Activated T-cell treated with anti-CD3 and anti-CD28 coated beads, Interleukin-2, amount 50 U/mL, for 72 hours (primary cell): ENCODE measurements around the gene RPS3. TPM values are rescaled to one million over a fixed set of nuclear protein-coding genes. Genes with fewer than 3 reads are reported as not detected.

Source experiments
- ATAC-seq, 2 donors: fragments of 150-1000 bp; cut with Tn5 transposase; replicated peaks in 1 of 2; 2 replicates each; pipeline ENCODE4 v1.10.0; 2021; ENCODE audit warnings: moderate library complexity in 2 of 2, mild to moderate bottlenecking in 1 of 2
- DNase-seq, 2 donors: peaks; one replicate each; pipeline ENCODE4 v3.0.0; 2021 to 2022; ENCODE audit warnings: mixed read lengths in 1 of 2
- H3K27ac Mint-ChIP-seq: one replicate; pipeline ENCODE4 v1.8.0; 2022; ENCODE audit warnings: mild to moderate bottlenecking, moderate library complexity, mixed read lengths
- H3K27me3 Mint-ChIP-seq: one replicate; pipeline ENCODE4 v1.8.0; 2022; ENCODE audit warnings: low read depth, mixed read lengths
- H3K36me3 Mint-ChIP-seq, 2 donors: one replicate each; pipeline ENCODE4 v1.8.0; 2022; ENCODE audit warnings: mixed read lengths in 2 of 2, mild to moderate bottlenecking in 1 of 2; ENCODE audit not compliant: insufficient read depth in 2 of 2
- H3K4me1 Mint-ChIP-seq: one replicate; pipeline ENCODE4 v1.8.0; 2022; ENCODE audit warnings: low read depth, mixed read lengths
- H3K4me3 Mint-ChIP-seq, 2 donors: one replicate each; pipeline ENCODE4 v1.8.0; 2022; ENCODE audit warnings: mild to moderate bottlenecking in 2 of 2, mixed read lengths in 2 of 2, moderate library complexity in 2 of 2
- H3K9me3 Mint-ChIP-seq, 2 donors: one replicate each; pipeline ENCODE4 v1.8.0; 2022; ENCODE audit warnings: mixed read lengths in 2 of 2
- total RNA-seq, 2 donors: library from RNA; stranded (reverse); gene quantifications; one replicate each; pipeline ENCODE4 v1.2.3, GENCODE V29; 2022

The RPS3 gene
- total RNA-seq, 2 donors from 2014 or later = 5,116 to 5,192 TPM

- Mint-ChIP-seq H3K9me3 (peaks cover 2% of the 10 kb centered on the region in 2 donors), H3K4me1 (peaks cover 21% of the 10 kb centered on the region), H3K4me3 (peak overlapping the region; percentile 84 to 89), H3K27ac (no peak overlapping the region), H3K27me3 (peaks cover 50% of the 10 kb centered on the region), H3K36me3 (peaks cover 8 to 10% of the 10 kb centered on the region in 2 donors)
- DNase-seq (no peak), ATAC-seq (no peak)
These were observed 29.8 kb downstream of the RPS3 start for GRCh38 chr11:75428989-75429640.

GRCh38 chr11:75429641-75429901 is 30.3 kb downstream of the RPS3 start:
- peaks cover 21% of the 10 kb centered on the region for H3K4me1 Mint-ChIP-seq
- H3K27ac Mint-ChIP-seq = no peak overlapping the region
- peaks cover 8 to 10% of the 10 kb centered on the region in 2 donors for H3K36me3 Mint-ChIP-seq
- ATAC-seq (no peak), DNase-seq (no peak)
- H3K27me3 Mint-ChIP-seq = peaks cover 50% of the 10 kb centered on the region
- H3K9me3 Mint-ChIP-seq = peaks cover 2% of the 10 kb centered on the region in 2 donors
- H3K4me3 Mint-ChIP-seq = peak overlapping the region; percentile 84 to 89

- Mint-ChIP-seq H3K27me3 (peaks cover 50% of the 10 kb centered on the region), H3K27ac (no peak overlapping the region), H3K4me1 (peaks cover 21% of the 10 kb centered on the region), H3K9me3 (peaks cover 2% of the 10 kb centered on the region in 2 donors), H3K4me3 (peak overlapping the region; percentile 89 to 90), H3K36me3 (peaks cover 8 to 10% of the 10 kb centered on the region in 2 donors)
- DNase-seq (peak; percentile 67 to 69), ATAC-seq (peak; percentile 72 to 77)
These were observed 30.8 kb downstream of the RPS3 start for GRCh38 chr11:75429902-75430713.

- peaks cover 2% of the 10 kb centered on the region in 2 donors for H3K9me3 Mint-ChIP-seq
- peaks cover 50% of the 10 kb centered on the region for H3K27me3 Mint-ChIP-seq
- no peak for DNase-seq
- no peak overlapping the region for H3K27ac Mint-ChIP-seq
- peak in 1 of 2 donors; percentile 1 for ATAC-seq
- peaks cover 21% of the 10 kb centered on the region for H3K4me1 Mint-ChIP-seq
- peak overlapping the region; percentile 76 to 90 for H3K4me3 Mint-ChIP-seq
- peaks cover 8 to 10% of the 10 kb centered on the region in 2 donors for H3K36me3 Mint-ChIP-seq
These were observed 31.6 kb downstream of the RPS3 start for GRCh38 chr11:75430714-75431532.

GRCh38 chr11:75431533-75432525 is 32.5 kb downstream of the RPS3 start:
- H3K4me3 Mint-ChIP-seq = peak overlapping the region in 1 of 2 donors; percentile 90
- peaks cover 21% of the 10 kb centered on the region for H3K4me1 Mint-ChIP-seq
- peaks cover 2% of the 10 kb centered on the region in 2 donors for H3K9me3 Mint-ChIP-seq
- H3K27me3 Mint-ChIP-seq = peaks cover 50% of the 10 kb centered on the region
- ATAC-seq = no peak
- H3K27ac Mint-ChIP-seq = no peak overlapping the region
- DNase-seq = no peak
- peaks cover 8 to 10% of the 10 kb centered on the region in 2 donors for H3K36me3 Mint-ChIP-seq

GRCh38 chr11:75432911-75433321 is 33.6 kb downstream of the RPS3 start, which contains the start of gene KLHL35:
TSS of gene KLHL35 (minus strand) at chr11:75433203. CDS start at chr11:75430629, 2,574 bp downstream.
- ATAC-seq = no peak
- no peak for DNase-seq
- Mint-ChIP-seq H3K9me3 (peaks cover 2% of the 10 kb centered on the region in 2 donors), H3K27me3 (peaks cover 44% of the 10 kb centered on the region), H3K4me3 (no peak within 1 kb of the TSS), H3K27ac (no peak within 1 kb of the TSS), H3K36me3 (peaks cover 8 to 10% of the 10 kb centered on the region in 2 donors), H3K4me1 (peaks cover 21% of the 10 kb centered on the region)

GRCh38 chr11:75433443-75433842 is 34.1 kb downstream of the RPS3 start:
- Mint-ChIP-seq H3K4me3 (no peak overlapping the region), H3K36me3 (peaks cover 8 to 10% of the 10 kb centered on the region in 2 donors), H3K9me3 (peaks cover 2% of the 10 kb centered on the region in 2 donors), H3K27me3 (peaks cover 44% of the 10 kb centered on the region), H3K4me1 (peaks cover 16% of the 10 kb centered on the region), H3K27ac (no peak overlapping the region)
- ATAC-seq (no peak), DNase-seq (no peak)

- peaks cover 6 to 7% of the 10 kb centered on the region in 2 donors for H3K36me3 Mint-ChIP-seq
- no peak overlapping the region for H3K27ac Mint-ChIP-seq
- peaks cover 39% of the 10 kb centered on the region for H3K27me3 Mint-ChIP-seq
- H3K4me3 Mint-ChIP-seq = no peak overlapping the region
- H3K4me1 Mint-ChIP-seq = peaks cover 10% of the 10 kb centered on the region
- DNase-seq (no peak), ATAC-seq (no peak)
- peaks cover under 1 to 2% of the 10 kb centered on the region in 2 donors for H3K9me3 Mint-ChIP-seq
These were observed 34.7 kb downstream of the RPS3 start for GRCh38 chr11:75434051-75434450.

- DNase-seq = no peak
- peaks cover 33% of the 10 kb centered on the region for H3K27me3 Mint-ChIP-seq
- ATAC-seq = no peak
- no peaks in the 10 kb centered on the region for H3K9me3 Mint-ChIP-seq
- no peak overlapping the region for H3K4me3 Mint-ChIP-seq
- peaks cover 3% of the 10 kb centered on the region in 2 donors for H3K36me3 Mint-ChIP-seq
- peaks cover 5% of the 10 kb centered on the region for H3K4me1 Mint-ChIP-seq
- no peak overlapping the region for H3K27ac Mint-ChIP-seq
These were observed 35.7 kb downstream of the RPS3 start for GRCh38 chr11:75434886-75435570.

- H3K27me3 Mint-ChIP-seq = peaks cover 31% of the 10 kb centered on the region
- peaks cover 4% of the 10 kb centered on the region for H3K4me1 Mint-ChIP-seq
- H3K27ac Mint-ChIP-seq = no peak overlapping the region
- no peak overlapping the region for H3K4me3 Mint-ChIP-seq
- H3K9me3 Mint-ChIP-seq = no peaks in the 10 kb centered on the region
- peaks cover 2 to 3% of the 10 kb centered on the region in 2 donors for H3K36me3 Mint-ChIP-seq
- ATAC-seq = no peak
- DNase-seq = no peak
These were observed 36.2 kb downstream of the RPS3 start for GRCh38 chr11:75435571-75435925.

- H3K27ac Mint-ChIP-seq = no peak overlapping the region
- ATAC-seq = no peak
- H3K4me3 Mint-ChIP-seq = no peak overlapping the region
- DNase-seq = no peak
- H3K27me3 Mint-ChIP-seq = peaks cover 18% of the 10 kb centered on the region
- no peaks in the 10 kb centered on the region for H3K4me1 Mint-ChIP-seq
- H3K9me3 Mint-ChIP-seq = no peaks in the 10 kb centered on the region
- H3K36me3 Mint-ChIP-seq = no peaks in the 10 kb centered on the region
These were observed 37.5 kb downstream of the RPS3 start for GRCh38 chr11:75436806-75437205.
